K562 (cell line): Measurements from ENCODE around the gene CCDC90B. TPM values are rescaled to one million over a fixed set of nuclear protein-coding genes. Genes with fewer than 3 reads are reported as not detected.

Source experiments
- ATAC-seq: fragments of 200-7000 bp; cut with Tn5 transposase; 3 replicates; pipeline ENCODE4 v1.9.1; 2020; ENCODE audit warnings: moderate library complexity
- BruUV-seq: library from RNA; stranded (reverse); fragments of 400-500 nt; replicated peaks from 2 replicates; lab custom pipeline; 2021; lab: Mats Ljungman, UMichigan
- CTCF ChIA-PET: fragments of 300-600 bp; formaldehyde crosslinking; extraction: SDS; loops from one replicate; lab custom pipeline; 2021; ENCODE audit warnings: low intra/inter-chr PET ratio; lab: Yijun Ruan, JAX
- POLR2A ChIA-PET: fragments of 300-600, 350-650 bp; sonication (Branson Sonifier 250); formaldehyde crosslinking; extraction: SDS; loops from one replicate; lab custom pipeline; 2021; ENCODE audit warnings: antibody characterized with exemption, inconsistent platforms; lab: Yijun Ruan, JAX
- DNase-seq, 4 experiments: peaks; one replicate each; pipeline versions ENCODE4 v3.0.0 to v3.0.0-alpha.2; 2011 to 2018; ENCODE audit warnings: low spot score in 3 of 4, mixed read lengths in 3 of 4; ENCODE audit errors: extremely low read depth in 1 of 4
- FAIRE-seq: peaks from 2 replicates; lab custom pipeline; 2011; peaks lifted over from hg19 to GRCh38; lab: Jason Lieb, UNC
- H2AFZ ChIP-seq: 2 replicates; pipeline ENCODE4 v1.6.0; 2011; ENCODE audit warnings: low read depth, low read length, control low read depth, inconsistent platforms
- H3K27ac ChIP-seq: fragments of 200-600 bp; 3 replicates; pipeline ENCODE4 v1.8.0; 2011; ENCODE audit warnings: low read depth, mild to moderate bottlenecking, control low read depth, inconsistent platforms, low read length, moderate library complexity, mixed read lengths; ENCODE audit errors: extremely low read depth
- H3K27me3 ChIP-seq, 2 experiments: fragments of 300-600 bp in 1 of 2; 2 replicates in 1 of 2; 3 replicates in 1 of 2; pipeline versions ENCODE4 v1.6.0 to v1.8.0; 2011; ENCODE audit warnings: inconsistent platforms in 2 of 2, low read length in 2 of 2, mild to moderate bottlenecking in 1 of 2, mixed read lengths in 1 of 2, moderate library complexity in 1 of 2; ENCODE audit not compliant: control insufficient read depth in 2 of 2, insufficient read depth in 2 of 2
- H3K36me3 ChIP-seq: fragments of 300-600 bp; 3 replicates; pipeline ENCODE4 v1.8.0; 2011; ENCODE audit warnings: mild to moderate bottlenecking, low read length, inconsistent platforms; ENCODE audit not compliant: control insufficient read depth, insufficient read depth
- H3K4me1 ChIP-seq, 2 experiments: fragments of 200-600 bp in 1 of 2; replicated peaks in 1 of 2; 2 replicates in 1 of 2; 3 replicates in 1 of 2; pipeline versions ENCODE4 v1.5.1 to v1.8.0; 2011; ENCODE audit warnings: inconsistent platforms in 2 of 2, low read length in 2 of 2, mild to moderate bottlenecking in 1 of 2, mixed read lengths in 1 of 2, moderate library complexity in 1 of 2; ENCODE audit not compliant: control insufficient read depth in 2 of 2, insufficient read depth in 2 of 2
- H3K4me2 ChIP-seq: 2 replicates; pipeline ENCODE4 v1.6.1; 2011; ENCODE audit warnings: low read length, control low read depth, inconsistent platforms, mixed read lengths; ENCODE audit not compliant: insufficient read depth
- H3K4me3 ChIP-seq: fragments of 200-600 bp; sonication (generic), shearing (Covaris generic); 2 replicates; pipeline ENCODE4 v1.5.1; 2016; ENCODE audit warnings: control low read depth, inconsistent platforms
- H3K79me2 ChIP-seq: fragments of 200-600 bp; 3 replicates; pipeline ENCODE4 v1.8.0; 2011; ENCODE audit warnings: low read length, inconsistent platforms; ENCODE audit not compliant: control insufficient read depth, insufficient read depth
- H3K9ac ChIP-seq, 2 experiments: 2 replicates each; pipeline versions ENCODE4 v1.6.0 to v1.6.1; 2011; ENCODE audit warnings: low read depth in 2 of 2, low read length in 2 of 2, control low read depth in 1 of 2, inconsistent platforms in 1 of 2, mild to moderate bottlenecking in 1 of 2, mixed read lengths in 1 of 2; ENCODE audit not compliant: insufficient read depth in 1 of 2
- H3K9me1 ChIP-seq: one replicate; pipeline ENCODE4 v1.6.0; 2011; ENCODE audit warnings: inconsistent platforms, mild to moderate bottlenecking, low read length, moderate library complexity; ENCODE audit not compliant: control insufficient read depth, insufficient read depth
- H3K9me3 ChIP-seq: replicated peaks from 2 replicates; pipeline ENCODE4 v1.5.1; 2011; ENCODE audit warnings: low read depth, low read length, inconsistent platforms; ENCODE audit not compliant: control insufficient read depth, insufficient read depth
- H4K20me1 ChIP-seq: replicated peaks from 2 replicates; pipeline ENCODE4 v1.6.1; 2011; ENCODE audit warnings: low read length, inconsistent platforms, mixed read lengths; ENCODE audit not compliant: control insufficient read depth, insufficient read depth
- GATAD2A ChIP-seq: fragments of 450-650 bp; IDR thresholded peaks from 2 replicates; pipeline ENCODE4 v1.6.1; 2017
- HOXB6 ChIP-seq: fragments of 250-450 bp; sonication (Bioruptor Pico); IDR thresholded peaks from 2 replicates; pipeline ENCODE4 v1.5.1; 2022; ENCODE audit warnings: mild to moderate bottlenecking, borderline replicate concordance
- LCOR ChIP-seq: sonication (generic); formaldehyde crosslinking; IDR thresholded peaks from 2 replicates; pipeline ENCODE4 v1.8.0; 2022; ENCODE audit warnings: mild to moderate bottlenecking, missing genetic modification reagents
- PML ChIP-seq: IDR thresholded peaks from 2 replicates; pipeline ENCODE4 v1.6.1; 2012; ENCODE audit warnings: low read length, inconsistent platforms
- POLR3A ChIP-seq: IDR thresholded peaks from 2 replicates; pipeline ENCODE4 v1.6.1; 2011; ENCODE audit warnings: borderline replicate concordance, mild to moderate bottlenecking, moderate library complexity; ENCODE audit not compliant: insufficient read length, insufficient read depth; ENCODE audit errors: extremely low read depth
- RAD51 ChIP-seq: fragments of 450-650 bp; IDR thresholded peaks from 2 replicates; pipeline ENCODE4 v1.7.1; 2016; ENCODE audit warnings: low read depth, mild to moderate bottlenecking, borderline replicate concordance
- TARDBP ChIP-seq: fragments of 450-650 bp; IDR thresholded peaks from 2 replicates; pipeline ENCODE4 v1.6.1; 2016
- ZNF311 ChIP-seq: fragments of 250-450 bp; sonication (Bioruptor Pico); IDR thresholded peaks from 2 replicates; pipeline ENCODE4 v1.4.0; 2020; ENCODE audit warnings: mild to moderate bottlenecking, moderate library complexity
- ZNF444 ChIP-seq: fragments of 250-450 bp; sonication (Bioruptor Pico); IDR thresholded peaks from 2 replicates; pipeline ENCODE4 v1.4.0; 2020; ENCODE audit warnings: mild to moderate bottlenecking, moderate library complexity
- in situ Hi-C: fragments of 300-500 bp; cut with MboI; formaldehyde crosslinking; loops from 4 replicates; pipeline ENCODE4 v1.15.0; 2018; ENCODE audit warnings: inconsistent platforms, mixed read lengths
- intact Hi-C: fragments of 100-400 bp; cut with micrococcal nuclease; formaldehyde crosslinking; loops from 2 replicates; pipeline ENCODE4 v1.14.2; 2022
- polyA plus RNA-seq, 8 experiments: library from polyadenylated mRNA; depleted of rRNA in 4 of 8; stranded (reverse) in 5 of 8; unstranded in 3 of 8; fragments of >200 nt; fragmentation: Nextera tagmentation in 2 of 8; fragmentation: Illumina TruSeq in 1 of 8; extraction: Ambion mirVana in 2 of 8; extraction: Trizol in 1 of 8; gene quantifications; 2 replicates each; pipeline versions ENCODE4 v1.2.1 to v1.2.3, GENCODE V29; 2011 to 2014; ENCODE audit warnings: inconsistent platforms in 1 of 8, missing spikeins in 1 of 8
- total RNA-seq, 7 experiments: library from RNA; depleted of rRNA in 6 of 7; stranded (reverse); fragments of >200 nt in 6 of 7; fragmentation: Illumina TruSeq in 2 of 7; extraction: Trizol in 2 of 7; gene quantifications; 2 replicates each; pipeline versions ENCODE4 v1.2.1 to v1.2.3, GENCODE V29; 2011 to 2021; ENCODE audit warnings: low replicate concordance in 1 of 7
- TF ChIP-seq, protein P1 (sequence below): fragments of 250-450 bp; sonication (Bioruptor Pico); IDR thresholded peaks from 2 replicates; pipeline ENCODE4 v1.8.0; 2022; ENCODE audit warnings: moderate library complexity, mild to moderate bottlenecking, inconsistent platforms
- TF ChIP-seq, protein P2 (sequence below), 2 experiments: fragments of 450-650 bp; IDR thresholded peaks; 2 replicates each; pipeline ENCODE4 v1.6.1; 2016; ENCODE audit warnings: mild to moderate bottlenecking in 2 of 2, borderline replicate concordance in 1 of 2, low read depth in 1 of 2, moderate library complexity in 1 of 2

Gene CCDC90B
- total and polyA plus RNA-seq, 9 of the 15 experiments (the other 6 are each of a cell fraction or from before 2014, with no cell fraction given) = 26.6 to 63.6 (median 51.8) TPM

DNA sequence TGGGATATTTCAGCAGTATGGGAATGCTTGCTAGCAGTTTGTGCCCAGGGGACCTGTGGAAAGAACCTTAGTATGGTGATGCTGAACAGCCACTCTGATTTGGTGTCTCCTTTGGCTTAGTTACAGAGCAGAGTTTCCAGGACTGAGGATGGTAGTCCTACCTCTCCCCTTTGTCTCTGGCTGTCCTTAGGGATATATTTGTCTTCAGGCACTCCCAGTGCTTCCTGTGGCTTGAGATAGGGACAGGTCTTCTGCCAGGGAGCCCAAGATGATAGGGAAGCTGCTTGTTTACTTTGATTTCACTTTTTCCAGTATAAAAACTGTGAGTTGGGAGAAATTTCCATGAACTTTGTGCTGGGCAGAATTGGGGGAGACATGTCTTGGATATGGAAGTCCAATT lies 64.5 kb downstream of the CCDC90B start:
- FAIRE-seq (no peak), DNase-seq (no peak), ATAC-seq (no peak)
- Histone ChIP-seq H3K4me2 (no peak overlapping the region), H3K4me3 (no peak overlapping the region), H3K9me1 (no peaks in the 10 kb centered on the region), H3K36me3 (no peaks in the 10 kb centered on the region), H3K9ac (no peak overlapping the region), H3K9me3 (0 out of 2 replicates have a peak, but pooled peaks cover 1% of the 10 kb centered on the region), H4K20me1 (no peaks in the 10 kb centered on the region), H3K27me3 (0 out of 5 replicates have a peak, but pooled peaks cover 0 to 6% of the 10 kb centered on the region in 2 experiments), H2AFZ (no peak overlapping the region), H3K27ac (no peak overlapping the region), H3K79me2 (no peaks in the 10 kb centered on the region), H3K4me1 (no peaks in the 10 kb centered on the region)
- in situ Hi-C loops = no loop called here
- intact Hi-C loops = no loop called here
- CTCF ChIA-PET = no interaction called here
- POLR2A ChIA-PET = no interaction called here
- BruUV-seq = no TSS peak
- TF ChIP-seq HOXB6 (CRISPR knock-in tag) (no peak), PML (no peak), LCOR (CRISPR knock-in tag) (no peak), ZNF444 (CRISPR knock-in tag) (no peak), TARDBP (no peak), RAD51 (no peak), GATAD2A (no peak), ZNF311 (CRISPR knock-in tag) (no peak), POLR3A (no peak)
- TF ChIP-seq, protein P1, sequence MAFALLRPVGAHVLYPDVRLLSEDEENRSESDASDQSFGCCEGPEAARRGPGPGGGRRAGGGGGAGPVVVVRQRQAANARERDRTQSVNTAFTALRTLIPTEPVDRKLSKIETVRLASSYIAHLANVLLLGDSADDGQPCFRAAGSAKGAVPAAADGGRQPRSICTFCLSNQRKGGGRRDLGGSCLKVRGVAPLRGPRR (CRISPR knock-in tag) = no peak
- TF ChIP-seq, protein P2, sequence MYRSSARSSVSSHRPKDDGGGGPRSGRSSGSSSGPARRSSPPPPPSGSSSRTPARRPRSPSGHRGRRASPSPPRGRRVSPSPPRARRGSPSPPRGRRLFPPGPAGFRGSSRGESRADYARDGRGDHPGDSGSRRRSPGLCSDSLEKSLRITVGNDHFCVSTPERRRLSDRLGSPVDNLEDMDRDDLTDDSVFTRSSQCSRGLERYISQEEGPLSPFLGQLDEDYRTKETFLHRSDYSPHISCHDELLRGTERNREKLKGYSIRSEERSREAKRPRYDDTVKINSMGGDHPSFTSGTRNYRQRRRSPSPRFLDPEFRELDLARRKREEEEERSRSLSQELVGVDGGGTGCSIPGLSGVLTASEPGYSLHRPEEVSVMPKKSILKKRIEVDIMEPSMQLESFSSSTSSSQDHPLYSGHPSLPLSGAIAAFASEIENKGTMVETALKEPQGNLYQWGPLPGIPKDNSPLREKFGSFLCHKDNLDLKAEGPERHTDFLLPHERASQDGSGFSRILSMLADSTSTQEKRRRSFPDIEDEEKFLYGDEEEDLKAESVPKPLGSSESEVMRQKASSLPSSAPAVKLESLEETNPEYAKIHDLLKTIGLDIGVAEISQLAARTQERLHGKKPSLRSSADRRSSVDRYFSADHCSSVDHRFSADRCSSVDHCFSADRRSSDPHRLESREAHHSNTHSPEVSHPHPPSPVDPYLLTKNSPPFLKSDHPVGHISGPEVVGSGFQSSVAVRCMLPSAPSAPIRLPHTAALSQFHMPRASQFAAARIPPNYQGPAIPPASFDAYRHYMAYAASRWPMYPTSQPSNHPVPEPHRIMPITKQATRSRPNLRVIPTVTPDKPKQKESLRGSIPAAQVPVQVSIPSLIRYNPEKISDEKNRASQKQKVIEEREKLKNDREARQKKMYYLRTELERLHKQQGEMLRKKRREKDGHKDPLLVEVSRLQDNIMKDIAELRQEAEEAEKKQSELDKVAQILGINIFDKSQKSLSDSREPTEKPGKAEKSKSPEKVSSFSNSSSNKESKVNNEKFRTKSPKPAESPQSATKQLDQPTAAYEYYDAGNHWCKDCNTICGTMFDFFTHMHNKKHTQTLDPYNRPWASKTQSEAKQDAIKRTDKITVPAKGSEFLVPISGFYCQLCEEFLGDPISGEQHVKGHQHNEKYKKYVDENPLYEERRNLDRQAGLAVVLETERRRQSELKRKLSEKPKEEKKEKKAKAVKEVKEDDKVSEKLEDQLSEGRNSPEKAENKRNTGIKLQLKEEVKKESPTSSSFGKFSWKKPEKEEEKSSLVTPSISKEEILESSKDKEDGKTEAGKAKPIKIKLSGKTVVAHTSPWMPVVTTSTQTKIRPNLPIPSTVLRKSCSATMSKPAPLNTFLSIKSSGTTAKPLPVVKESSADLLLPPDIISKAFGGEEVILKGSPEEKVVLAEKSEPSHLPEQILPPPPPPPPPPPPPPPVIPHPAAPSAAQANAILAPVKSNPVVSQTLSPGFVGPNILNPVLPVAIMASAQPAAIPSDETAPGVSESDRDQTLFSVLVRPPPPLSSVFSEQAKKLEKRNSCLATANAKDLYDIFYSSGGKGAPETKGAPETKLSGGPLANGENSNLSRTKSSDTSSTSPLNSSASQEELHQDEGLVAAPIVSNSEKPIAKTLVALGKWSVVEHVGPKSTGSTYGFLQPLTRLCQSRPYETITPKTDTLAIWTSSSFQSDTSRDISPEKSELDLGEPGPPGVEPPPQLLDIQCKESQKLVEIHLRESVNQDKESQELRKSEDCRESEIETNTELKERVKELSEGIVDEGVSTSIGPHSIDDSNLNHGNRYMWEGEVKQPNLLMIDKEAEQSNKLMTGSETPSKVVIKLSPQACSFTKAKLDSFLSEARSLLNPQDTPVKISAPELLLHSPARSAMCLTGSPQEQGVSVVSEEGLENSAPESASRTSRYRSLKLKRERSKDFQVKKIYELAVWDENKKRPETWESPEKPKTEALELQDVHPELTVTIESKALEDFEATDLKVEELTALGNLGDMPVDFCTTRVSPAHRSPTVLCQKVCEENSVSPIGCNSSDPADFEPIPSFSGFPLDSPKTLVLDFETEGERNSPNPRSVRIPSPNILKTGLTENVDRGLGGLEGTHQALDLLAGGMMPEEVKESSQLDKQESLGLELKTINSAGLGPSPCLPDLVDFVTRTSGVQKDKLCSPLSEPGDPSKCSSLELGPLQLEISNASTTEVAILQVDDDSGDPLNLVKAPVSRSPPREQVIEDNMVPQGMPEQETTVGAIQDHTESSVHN (IDR thresholded peaks at IDR 0.05; ENCODE audit: borderline replicate concordance in 1 of 2, low read depth in 1 of 2) = no peak
